Loucy (cell line): ENCODE data around the gene MACROD2.

Experiments
- H2AFZ ChIP-seq: fragments of 200-600 bp; sonication (generic); 2 replicates; pipeline ENCODE4 v1.6.0; 2016; ENCODE audit warnings: antibody characterized with exemption, mild to moderate bottlenecking, low read length, moderate library complexity
- H3F3A ChIP-seq: fragments of 200-600 bp; 2 replicates; pipeline ENCODE4 v1.6.0; 2016; ENCODE audit warnings: antibody characterized with exemption, low read depth, mild to moderate bottlenecking
- H3K27me3 ChIP-seq: fragments of 200-600 bp; sonication (generic); 2 replicates; pipeline ENCODE4 v1.6.1; 2014; ENCODE audit warnings: low read length, mild to moderate bottlenecking; ENCODE audit not compliant: insufficient read depth, poor library complexity, severe bottlenecking
- H3K36me3 ChIP-seq: fragments of 200-600 bp; sonication (generic); 2 replicates; pipeline ENCODE4 v1.6.1; 2016; ENCODE audit warnings: low read length; ENCODE audit not compliant: insufficient read depth
- H3K4me1 ChIP-seq: fragments of 200-600 bp; sonication (generic); 2 replicates; pipeline ENCODE4 v1.5.1; 2014; ENCODE audit warnings: low read length, mild to moderate bottlenecking; ENCODE audit not compliant: insufficient read depth, poor library complexity, severe bottlenecking
- H3K4me2 ChIP-seq: fragments of 200-600 bp; sonication (generic); 2 replicates; pipeline ENCODE4 v1.6.0; 2014; ENCODE audit warnings: antibody characterized with exemption, low read length, low read depth, mild to moderate bottlenecking; ENCODE audit not compliant: poor library complexity, severe bottlenecking
- H3K4me3 ChIP-seq: fragments of 200-600 bp; sonication (generic); 2 replicates; pipeline ENCODE4 v1.5.1; 2014; ENCODE audit warnings: low read length, mild to moderate bottlenecking, mixed read lengths; ENCODE audit not compliant: poor library complexity, severe bottlenecking
- H3K79me2 ChIP-seq: fragments of 200-600 bp; sonication (generic); 2 replicates; pipeline ENCODE4 v1.6.1; 2014; ENCODE audit warnings: low read length; ENCODE audit not compliant: insufficient read depth
- H3K9ac ChIP-seq: fragments of 200-600 bp; sonication (generic); 2 replicates; pipeline ENCODE4 v1.6.0; 2014; ENCODE audit warnings: mild to moderate bottlenecking, low read depth, low read length, moderate library complexity; ENCODE audit not compliant: poor library complexity, severe bottlenecking
- H3K9me2 ChIP-seq: fragments of 200-600 bp; sonication (generic); replicated peaks from 2 replicates; pipeline ENCODE4 v1.6.1; 2016; ENCODE audit warnings: low read depth, low read length, mixed read lengths
- H3K9me3 ChIP-seq: fragments of 200-600 bp; sonication (generic); 2 replicates; pipeline ENCODE4 v1.6.1; 2014; ENCODE audit warnings: mild to moderate bottlenecking, antibody characterized with exemption, low read length, low read depth; ENCODE audit not compliant: insufficient read depth
- H4K20me1 ChIP-seq: fragments of 200-600 bp; sonication (generic); 2 replicates; pipeline ENCODE4 v1.6.0; 2014; ENCODE audit warnings: antibody characterized with exemption, low read length, mild to moderate bottlenecking; ENCODE audit not compliant: insufficient read depth, poor library complexity, severe bottlenecking
- CTCF ChIP-seq: fragments of 200-600 bp; sonication (generic); conservative IDR thresholded peaks from 2 replicates; pipeline ENCODE4 v1.5.1; 2014; ENCODE audit warnings: mild to moderate bottlenecking, antibody characterized with exemption, low read length
- EZH2phosphoT487 ChIP-seq: fragments of 200-600 bp; IDR thresholded peaks from 2 replicates; pipeline ENCODE4 v1.6.1; 2018; ENCODE audit warnings: antibody characterized with exemption, mild to moderate bottlenecking, moderate library complexity, borderline replicate concordance

MACROD2 gene

GRCh38 chr20:15107931-15108330 is 1112.6 kb downstream of the MACROD2 start:
- TF ChIP-seq EZH2phosphoT487 (no peak), CTCF (no peak)
- Histone ChIP-seq H2AFZ (no peak overlapping the region), H3K4me2 (no peak overlapping the region), H3K9ac (no peak overlapping the region), H3K79me2 (no peaks in the 10 kb centered on the region), H3K9me2 (no peaks in the 10 kb centered on the region), H3K27me3 (no peaks in the 10 kb centered on the region), H3F3A (no peaks in the 10 kb centered on the region), H3K36me3 (no peaks in the 10 kb centered on the region), H3K4me1 (peaks cover 14% of the 10 kb centered on the region), H3K9me3 (no peaks in the 10 kb centered on the region; the same call in 1 of the 2 replicates), H4K20me1 (no peaks in the 10 kb centered on the region), H3K4me3 (no peak overlapping the region)

GRCh38 chr20:15109494-15109893 is 1114.2 kb downstream of the MACROD2 start:
- no peaks in the 10 kb centered on the region for H3K9me2 ChIP-seq
- TF ChIP-seq EZH2phosphoT487 (no peak), CTCF (no peak)
- no peaks in the 10 kb centered on the region for H3F3A ChIP-seq

GRCh38 chr20:15111654-15112053 is 1116.3 kb downstream of the MACROD2 start:
- Histone ChIP-seq H3K4me2 (no peak overlapping the region), H2AFZ (no peak overlapping the region), H3F3A (no peaks in the 10 kb centered on the region), H3K9me3 (no peaks in the 10 kb centered on the region; the same call in 1 of the 2 replicates), H3K27me3 (no peaks in the 10 kb centered on the region), H3K9me2 (no peaks in the 10 kb centered on the region), H3K9ac (no peak overlapping the region), H3K4me1 (peaks cover 14% of the 10 kb centered on the region), H3K79me2 (no peaks in the 10 kb centered on the region), H3K4me3 (no peak overlapping the region), H3K36me3 (no peaks in the 10 kb centered on the region), H4K20me1 (no peaks in the 10 kb centered on the region)
- TF ChIP-seq EZH2phosphoT487 (no peak), CTCF (no peak)

More at GRCh38 chr20:15109494-15109893, 1114.2 kb downstream of the MACROD2 start:
- no peaks in the 10 kb centered on the region for H4K20me1 ChIP-seq
- no peaks in the 10 kb centered on the region for H3K36me3 ChIP-seq
- H3K4me1 ChIP-seq = peaks cover 14% of the 10 kb centered on the region
- H3K9me3 ChIP-seq = no peaks in the 10 kb centered on the region; the same call in 1 of the 2 replicates
- H3K4me2 ChIP-seq = no peak overlapping the region
- H2AFZ ChIP-seq = no peak overlapping the region
- no peak overlapping the region for H3K4me3 ChIP-seq
- no peak overlapping the region for H3K9ac ChIP-seq
- H3K27me3 ChIP-seq = no peaks in the 10 kb centered on the region
- no peaks in the 10 kb centered on the region for H3K79me2 ChIP-seq
